Measurements from ENCODE around the gene CTXND1.
"Not testable (repeated sequence)": the region's sequence is repeated elsewhere in the genome, so short reads cannot be mapped to it uniquely, and the experiment has no call there.

Gene CTXND1

DNA sequence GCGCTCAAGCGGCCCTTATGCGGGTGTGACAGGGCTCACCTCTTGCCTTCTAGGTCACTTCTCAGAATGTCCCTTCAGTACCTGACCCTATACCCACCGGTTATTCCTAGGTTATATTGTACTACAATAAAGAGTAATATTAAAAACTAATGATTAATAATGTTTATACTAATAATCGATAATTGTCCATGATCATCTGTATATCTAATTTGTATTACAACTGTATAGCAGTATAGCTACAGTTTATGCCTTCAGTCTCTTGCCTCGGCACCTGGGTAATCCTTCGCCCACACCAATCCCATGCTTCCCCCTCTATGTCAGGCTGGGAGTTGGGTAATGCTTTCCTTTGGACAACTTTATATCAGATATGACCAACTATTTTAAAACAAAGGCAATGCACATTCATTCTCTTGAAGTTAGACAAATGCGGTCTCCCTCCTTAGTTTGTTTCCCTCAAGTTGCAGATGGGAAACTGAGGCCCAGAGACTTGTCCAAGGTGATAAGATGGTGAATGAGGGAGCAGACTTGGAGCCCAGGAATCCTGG is 95.8 kb downstream of the CTXND1 start:
- Histone ChIP-seq H3K9ac (ENCODE audit: low read depth, low read length, poor library complexity, severe bottlenecking) (peak overlapping the region; percentile 30), H3K4me1 (ENCODE audit: insufficient read depth, low read length, poor library complexity, severe bottlenecking) (peaks cover 68% of the 10 kb centered on the region), H3K27me3 (ENCODE audit: insufficient read depth, low read length, poor library complexity, severe bottlenecking) (no peaks in the 10 kb centered on the region), H3K36me3 (ENCODE audit: insufficient read depth, low read length) (no peaks in the 10 kb centered on the region), H3K79me2 (ENCODE audit: insufficient read depth, low read length) (peaks cover 23% of the 10 kb centered on the region), H3K9me3 (ENCODE audit: insufficient read depth, low read depth, low read length) (no peaks in the 10 kb centered on the region), H4K20me1 (ENCODE audit: insufficient read depth, low read length, poor library complexity, severe bottlenecking) (no peaks in the 10 kb centered on the region), H2AFZ (ENCODE audit: low read length) (no peak overlapping the region), H3K4me2 (ENCODE audit: low read depth, low read length, poor library complexity, severe bottlenecking) (peak overlapping the region; percentile 30), H3K4me3 (ENCODE audit: low read length, poor library complexity, severe bottlenecking) (no peak overlapping the region), H3K9me2 (replicated peaks; ENCODE audit: low read depth, low read length) (no peaks in the 10 kb centered on the region), H3F3A (ENCODE audit: low read depth) (no peaks in the 10 kb centered on the region)
- no peak for TF ChIP-seq EZH2phosphoT487 (IDR thresholded peaks at IDR 0.05; ENCODE audit: borderline replicate concordance)
- TF ChIP-seq, protein P1, sequence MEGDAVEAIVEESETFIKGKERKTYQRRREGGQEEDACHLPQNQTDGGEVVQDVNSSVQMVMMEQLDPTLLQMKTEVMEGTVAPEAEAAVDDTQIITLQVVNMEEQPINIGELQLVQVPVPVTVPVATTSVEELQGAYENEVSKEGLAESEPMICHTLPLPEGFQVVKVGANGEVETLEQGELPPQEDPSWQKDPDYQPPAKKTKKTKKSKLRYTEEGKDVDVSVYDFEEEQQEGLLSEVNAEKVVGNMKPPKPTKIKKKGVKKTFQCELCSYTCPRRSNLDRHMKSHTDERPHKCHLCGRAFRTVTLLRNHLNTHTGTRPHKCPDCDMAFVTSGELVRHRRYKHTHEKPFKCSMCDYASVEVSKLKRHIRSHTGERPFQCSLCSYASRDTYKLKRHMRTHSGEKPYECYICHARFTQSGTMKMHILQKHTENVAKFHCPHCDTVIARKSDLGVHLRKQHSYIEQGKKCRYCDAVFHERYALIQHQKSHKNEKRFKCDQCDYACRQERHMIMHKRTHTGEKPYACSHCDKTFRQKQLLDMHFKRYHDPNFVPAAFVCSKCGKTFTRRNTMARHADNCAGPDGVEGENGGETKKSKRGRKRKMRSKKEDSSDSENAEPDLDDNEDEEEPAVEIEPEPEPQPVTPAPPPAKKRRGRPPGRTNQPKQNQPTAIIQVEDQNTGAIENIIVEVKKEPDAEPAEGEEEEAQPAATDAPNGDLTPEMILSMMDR (conservative IDR thresholded peaks at IDR 0.05; ENCODE audit: low read length) = no peak

- H3K9ac ChIP-seq (ENCODE audit: low read depth, low read length, poor library complexity, severe bottlenecking); H4K20me1 ChIP-seq (ENCODE audit: insufficient read depth, low read length, poor library complexity, severe bottlenecking); H3K9me3 ChIP-seq (ENCODE audit: insufficient read depth, low read depth, low read length); H3K9me2 ChIP-seq (replicated peaks; ENCODE audit: low read depth, low read length); H3K27me3 ChIP-seq (ENCODE audit: insufficient read depth, low read length, poor library complexity, severe bottlenecking); H3F3A ChIP-seq (ENCODE audit: low read depth); H3K36me3 ChIP-seq (ENCODE audit: insufficient read depth, low read length); H2AFZ ChIP-seq (ENCODE audit: low read length): not testable (repeated sequence)
- H3K4me3 ChIP-seq (ENCODE audit: low read length, poor library complexity, severe bottlenecking) = peak overlapping the region; percentile 12
- peak overlapping the region; percentile 87 for H3K4me2 ChIP-seq (ENCODE audit: low read depth, low read length, poor library complexity, severe bottlenecking)
- peaks cover 62% of the 10 kb centered on the region for H3K4me1 ChIP-seq (ENCODE audit: insufficient read depth, low read length, poor library complexity, severe bottlenecking)
- H3K79me2 ChIP-seq (ENCODE audit: insufficient read depth, low read length) = peaks cover 23% of the 10 kb centered on the region
Measured at GRCh38 chr15:80155378-80156175, 96.4 kb downstream of the CTXND1 start.

DNA sequence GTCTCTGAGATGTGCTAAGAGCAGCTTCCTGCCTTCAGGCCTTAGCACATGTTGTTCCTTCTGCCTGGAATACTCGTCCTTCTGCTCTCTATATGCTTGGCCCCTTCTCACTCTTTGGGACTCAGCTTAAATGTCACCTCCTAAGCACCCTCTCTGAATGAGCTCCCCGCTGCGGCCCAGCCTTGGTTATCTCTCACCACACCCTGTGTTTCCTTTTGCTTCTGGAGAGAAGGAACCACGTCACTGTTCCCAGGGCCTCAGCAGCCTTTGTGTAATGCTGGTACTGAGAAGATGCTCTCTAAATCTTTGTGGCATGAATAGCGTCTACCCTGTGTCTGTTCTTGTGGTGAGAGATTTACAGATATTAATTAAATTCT is 97.0 kb downstream of the CTXND1 start:
- Histone ChIP-seq H4K20me1 (ENCODE audit: insufficient read depth, low read length, poor library complexity, severe bottlenecking) (no peaks in the 10 kb centered on the region), H3K9ac (ENCODE audit: low read depth, low read length, poor library complexity, severe bottlenecking) (peak overlapping the region; percentile 80), H2AFZ (ENCODE audit: low read length) (no peak overlapping the region), H3K4me3 (ENCODE audit: low read length, poor library complexity, severe bottlenecking) (peak overlapping the region; percentile 12), H3K9me2 (replicated peaks; ENCODE audit: low read depth, low read length) (no peaks in the 10 kb centered on the region), H3K79me2 (ENCODE audit: insufficient read depth, low read length) (peaks cover 23% of the 10 kb centered on the region), H3K4me1 (ENCODE audit: insufficient read depth, low read length, poor library complexity, severe bottlenecking) (peaks cover 56% of the 10 kb centered on the region), H3K4me2 (ENCODE audit: low read depth, low read length, poor library complexity, severe bottlenecking) (peak overlapping the region; percentile 87), H3K27me3 (ENCODE audit: insufficient read depth, low read length, poor library complexity, severe bottlenecking) (no peaks in the 10 kb centered on the region), H3F3A (ENCODE audit: low read depth) (no peaks in the 10 kb centered on the region), H3K36me3 (ENCODE audit: insufficient read depth, low read length) (no peaks in the 10 kb centered on the region), H3K9me3 (ENCODE audit: insufficient read depth, low read depth, low read length) (no peaks in the 10 kb centered on the region)
- TF ChIP-seq, protein P1 (conservative IDR thresholded peaks at IDR 0.05; ENCODE audit: low read length) = no peak
- no peak for TF ChIP-seq EZH2phosphoT487 (IDR thresholded peaks at IDR 0.05; ENCODE audit: borderline replicate concordance)

Data from Loucy (cell line).